HG03280 (cell line): ENCODE data around the gene TUBA8.
"Not testable (repeated sequence)": the region's sequence is repeated elsewhere in the genome, so short reads cannot be mapped to it uniquely, and the experiment has no call there.

Source experiments
- ATAC-seq: cut with Tn5 transposase; IDR thresholded peaks from one replicate; pipeline ENCODE4 v1.9.1; 2021; ENCODE audit warnings: mild to moderate bottlenecking, moderate library complexity; ENCODE audit not compliant: unreplicated experiment

The TUBA8 gene

DNA sequence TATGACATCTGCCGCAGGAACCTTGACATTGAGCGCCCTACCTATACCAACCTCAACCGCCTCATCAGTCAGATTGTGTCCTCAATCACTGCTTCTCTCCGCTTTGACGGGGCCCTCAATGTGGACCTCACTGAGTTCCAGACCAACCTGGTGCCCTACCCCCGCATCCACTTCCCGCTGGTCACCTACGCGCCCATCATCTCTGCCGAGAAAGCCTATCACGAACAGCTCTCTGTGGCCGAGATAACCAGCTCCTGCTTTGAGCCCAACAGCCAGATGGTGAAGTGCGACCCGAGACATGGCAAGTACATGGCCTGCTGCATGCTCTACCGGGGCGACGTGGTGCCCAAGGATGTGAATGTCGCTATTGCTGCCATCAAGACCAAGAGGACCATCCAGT is 16.0 kb downstream of the TUBA8 start:
- no peak for ATAC-seq

DNA sequence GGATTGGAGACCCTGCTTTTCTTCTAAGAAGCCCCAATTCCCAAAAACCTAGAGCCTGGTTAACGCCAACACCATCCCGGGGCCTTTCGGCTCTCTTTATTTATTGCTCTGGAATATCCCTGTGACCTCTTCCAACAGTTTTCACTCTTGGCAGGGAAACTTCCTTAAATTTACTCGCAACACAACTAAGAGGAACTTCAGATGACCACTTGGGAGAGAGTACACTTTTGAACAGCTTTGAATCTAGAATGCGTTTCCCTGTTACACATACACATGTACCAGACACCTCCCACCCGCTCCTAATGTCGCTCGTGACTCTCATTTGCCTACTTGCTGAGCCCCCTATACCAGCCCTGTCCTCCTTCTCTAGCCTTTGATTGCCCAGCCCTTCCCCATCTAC is 19.4 kb downstream of the TUBA8 start:
- no peak for ATAC-seq

- ATAC-seq, result no peak
Measured at GRCh38 chr22:18130699-18131429, 20.3 kb downstream of the TUBA8 start.

GRCh38 chr22:18133452-18133851 is 22.8 kb downstream of the TUBA8 start:
- ATAC-seq, result no peak

DNA sequence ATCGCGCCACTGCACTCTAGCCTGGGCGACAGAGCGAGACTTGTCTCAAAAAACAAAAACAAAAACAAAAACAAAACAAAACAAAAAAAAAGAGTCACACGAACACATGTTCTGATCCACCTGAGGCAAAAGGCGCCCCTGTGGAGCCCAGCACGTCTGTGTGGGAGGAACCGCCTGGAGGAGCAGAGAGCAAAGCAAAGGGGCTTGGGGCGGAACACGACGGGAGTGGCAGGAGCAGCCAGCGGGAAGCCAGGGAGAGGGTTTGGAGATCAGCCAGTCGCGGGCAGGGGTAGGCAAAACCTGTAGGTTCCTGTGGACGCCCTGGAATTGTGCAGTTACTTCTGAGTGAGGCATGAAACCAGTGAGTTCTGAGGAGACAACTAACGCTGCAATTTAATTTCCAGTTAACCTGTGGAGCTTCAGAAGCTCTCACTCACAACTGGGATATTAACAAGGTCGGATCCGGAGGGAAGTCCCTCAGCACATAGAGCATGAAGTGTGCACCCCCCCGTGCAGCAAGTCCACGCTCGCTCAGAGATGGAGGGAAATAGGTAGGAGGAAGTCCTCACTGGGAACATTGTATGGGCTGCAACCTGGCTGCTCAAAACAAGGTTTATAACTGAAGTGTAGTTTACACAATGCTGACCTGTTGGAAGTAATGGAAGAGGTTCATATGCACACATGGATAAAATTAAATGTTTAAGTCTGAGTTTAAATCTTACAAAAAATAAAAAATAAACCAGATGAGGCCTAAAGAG is 26.1 kb downstream of the TUBA8 start:
- ATAC-seq, result no peak

DNA sequence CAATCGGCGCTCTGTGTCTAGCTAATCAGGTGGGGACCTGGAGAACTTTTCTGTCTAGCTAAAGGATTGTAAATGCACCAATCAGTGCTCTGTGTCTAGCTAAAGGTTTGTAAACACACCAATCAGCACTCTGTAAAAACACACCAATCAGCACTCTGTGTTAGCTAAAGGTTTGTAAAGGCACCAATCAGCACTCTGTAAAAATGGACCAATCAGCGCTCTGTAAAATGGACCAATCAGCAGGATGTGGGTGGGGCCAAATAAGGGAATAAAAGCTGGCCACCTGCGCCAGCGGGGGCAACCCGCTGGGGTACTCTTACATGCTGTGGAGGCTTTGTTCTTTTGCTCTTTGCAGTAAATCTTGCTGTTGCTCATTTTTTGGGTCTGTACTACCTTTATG is 30.4 kb downstream of the TUBA8 start:
- ATAC-seq, result not testable (repeated sequence)

GRCh38 chr22:18144105-18144504 is 33.5 kb downstream of the TUBA8 start:
- ATAC-seq, result no peak

DNA sequence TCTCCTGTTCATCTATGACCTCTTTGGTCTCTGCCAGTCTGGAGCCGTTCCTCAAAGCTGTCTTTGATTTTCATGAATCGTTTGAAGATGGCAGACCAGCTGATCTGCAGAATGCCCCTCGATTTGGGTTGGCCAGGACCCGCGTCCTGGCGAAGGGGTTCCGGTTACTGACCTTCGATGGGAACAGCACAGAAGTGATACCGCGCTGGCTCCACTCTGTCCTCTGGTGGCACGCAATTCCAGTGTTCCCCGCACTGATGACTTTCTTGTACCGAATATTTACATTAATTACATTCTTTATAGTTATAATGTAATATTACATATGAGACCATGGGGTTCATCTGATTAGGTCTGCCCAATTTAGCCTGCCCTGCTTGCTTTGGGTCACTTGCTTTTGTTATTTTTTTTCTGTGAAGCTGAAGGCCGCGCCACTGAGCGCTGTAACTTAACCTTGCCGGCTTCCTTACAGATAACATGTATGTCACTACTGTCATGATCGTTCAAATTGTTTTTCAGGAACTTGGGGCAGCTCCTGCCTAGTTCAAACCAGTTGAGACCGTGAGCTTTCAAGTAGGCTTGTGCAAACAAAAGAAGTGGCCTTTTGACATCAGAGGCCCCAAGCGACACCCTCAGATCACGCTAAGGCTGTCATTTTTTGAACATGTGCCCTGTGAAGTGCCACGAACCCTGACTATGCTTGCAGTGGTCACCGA is 35.2 kb downstream of the TUBA8 start:
- ATAC-seq, result no peak

GRCh38 chr22:18146389-18146753 is 35.8 kb downstream of the TUBA8 start:
- ATAC-seq, result no peak

GRCh38 chr22:18147791-18148190 is 37.2 kb downstream of the TUBA8 start:
- ATAC-seq, result no peak

DNA sequence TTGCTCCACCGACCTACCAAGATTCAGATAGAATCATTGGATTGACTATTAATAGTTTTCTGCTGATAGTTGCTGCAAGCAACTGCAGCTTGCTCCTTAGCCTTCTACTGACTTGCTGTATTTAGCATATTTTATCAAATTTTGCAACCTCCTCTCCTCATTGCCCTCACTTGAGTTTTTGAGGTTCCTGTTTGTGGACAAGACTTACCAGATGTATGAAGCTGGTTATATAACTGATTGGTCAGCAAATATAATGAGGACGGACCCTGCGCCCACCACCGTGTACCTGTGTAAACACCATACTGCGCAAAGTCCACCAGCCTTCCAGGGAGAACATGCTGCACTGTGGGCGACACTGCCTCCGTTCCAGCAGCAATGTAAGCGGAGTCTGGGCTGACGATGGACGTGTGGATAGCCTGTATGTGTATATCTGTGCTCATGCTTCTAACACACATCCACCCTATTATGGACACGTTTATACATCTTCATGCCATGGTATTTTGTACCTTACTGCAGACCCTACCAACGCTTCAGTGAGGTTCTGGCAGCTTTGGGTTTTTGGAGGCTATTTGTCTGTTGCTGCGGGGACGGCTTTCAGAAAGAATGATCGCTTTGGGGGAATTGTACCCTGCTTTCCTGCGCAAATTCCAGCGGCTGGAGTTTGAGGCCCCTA is 37.8 kb downstream of the TUBA8 start:
- no peak for ATAC-seq

DNA sequence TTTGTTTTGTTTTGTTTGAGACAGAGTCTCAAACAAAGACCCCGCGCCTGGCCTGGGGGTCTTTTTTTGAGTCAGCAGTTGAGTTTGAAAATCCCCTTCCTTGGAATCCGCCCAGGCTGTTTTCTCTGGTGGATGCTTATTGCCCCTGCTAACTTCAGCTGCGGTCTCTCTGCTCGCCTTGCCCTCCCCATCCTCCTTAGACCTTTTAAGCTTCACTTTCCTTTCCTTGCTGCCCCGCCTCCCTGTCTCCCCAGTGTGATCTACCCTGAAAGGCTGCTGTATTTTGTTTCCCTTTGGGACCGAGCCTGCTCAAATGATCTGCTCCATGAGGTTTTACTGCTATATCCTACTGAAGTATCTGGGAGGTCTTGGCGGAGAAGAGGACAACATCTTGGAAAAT is 41.9 kb downstream of the TUBA8 start:
- no peak for ATAC-seq

- ATAC-seq, result no peak
Measured at GRCh38 chr22:18154821-18155390, 44.3 kb downstream of the TUBA8 start.

GRCh38 chr22:18155546-18155945 is 44.9 kb downstream of the TUBA8 start:
- ATAC-seq, result not testable (repeated sequence)

GRCh38 chr22:18156878-18157713 is 46.5 kb downstream of the TUBA8 start:
- no peak for ATAC-seq

GRCh38 chr22:18157714-18158028 is 47.1 kb downstream of the TUBA8 start:
- no peak for ATAC-seq

DNA sequence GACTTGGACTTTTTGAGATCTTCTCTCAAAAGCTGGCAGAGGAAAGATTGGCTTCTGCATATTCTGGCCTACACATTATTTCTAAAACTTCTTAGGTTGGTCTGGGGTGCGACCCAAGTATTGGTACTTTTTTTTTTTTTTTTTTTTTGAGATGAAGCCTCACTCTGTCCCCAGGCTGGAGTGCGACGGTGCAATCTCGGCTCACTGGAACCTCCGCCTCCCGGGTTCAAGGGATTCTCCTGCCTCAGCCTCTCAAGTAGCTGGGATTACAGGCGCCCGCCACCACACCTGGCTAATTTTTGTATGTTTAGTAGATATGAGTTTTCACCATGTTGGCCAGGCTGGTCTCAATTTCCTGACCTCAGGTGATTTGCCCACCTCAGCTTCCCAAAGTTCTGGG is 50.0 kb downstream of the TUBA8 start:
- ATAC-seq, result not testable (repeated sequence)

GRCh38 chr22:18163843-18164242 is 53.2 kb downstream of the TUBA8 start:
- ATAC-seq, result not testable (repeated sequence)

GRCh38 chr22:18164584-18164983 is 54.0 kb downstream of the TUBA8 start:
- ATAC-seq, result not testable (repeated sequence)

- not testable (repeated sequence) for ATAC-seq
Measured at GRCh38 chr22:18165356-18165755, 54.7 kb downstream of the TUBA8 start.
